GM21447 (cell line): Measurements from ENCODE around the gene HORMAD2.
"Not testable (repeated sequence)": the region's sequence is repeated elsewhere in the genome, so short reads cannot be mapped to it uniquely, and the experiment has no call there.

ENCODE experiments used
- ATAC-seq: cut with Tn5 transposase; IDR thresholded peaks from one replicate; pipeline ENCODE4 v1.9.1; 2021; ENCODE audit not compliant: unreplicated experiment

The HORMAD2 gene

DNA sequence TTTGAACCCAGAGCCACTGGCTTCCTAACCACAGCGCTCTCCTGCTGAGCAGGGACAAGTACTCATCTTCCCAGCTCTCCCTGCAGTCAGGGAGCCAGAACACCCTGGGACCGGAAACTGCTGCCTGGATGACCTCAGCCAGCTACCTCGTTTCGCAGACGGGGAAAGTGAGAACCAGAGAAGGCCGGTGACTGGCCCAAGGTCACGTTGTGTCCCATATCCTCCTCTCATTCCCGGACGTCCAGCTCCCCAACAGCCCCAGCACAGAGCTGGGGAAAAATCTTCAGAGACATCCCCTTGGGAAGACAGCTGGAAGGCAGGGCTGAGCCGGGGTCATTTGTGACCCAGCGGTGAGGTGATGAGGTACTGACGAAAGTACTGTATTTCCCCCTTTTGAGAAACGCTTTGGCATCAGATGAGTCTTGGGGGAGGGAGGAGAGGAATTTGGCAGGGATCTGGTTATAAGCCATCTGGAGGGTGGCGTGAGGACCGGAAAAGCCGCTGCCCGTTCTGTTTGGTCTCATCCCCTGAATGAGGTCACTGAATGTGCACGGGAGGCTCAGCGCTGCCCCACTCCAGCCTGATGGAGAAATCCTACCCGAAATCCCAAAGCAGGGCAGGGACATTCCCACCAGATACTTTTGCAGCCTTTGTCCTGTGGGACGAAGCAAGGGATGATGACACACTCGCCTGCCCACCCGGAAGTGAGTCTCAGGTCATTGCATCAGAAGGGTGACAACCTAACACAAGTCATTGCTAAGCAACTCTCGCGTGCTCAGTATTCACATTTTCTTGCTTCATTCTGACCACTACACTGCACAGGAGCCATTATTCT lies 125.2 kb downstream of the HORMAD2 start:
- ATAC-seq, result no peak

DNA sequence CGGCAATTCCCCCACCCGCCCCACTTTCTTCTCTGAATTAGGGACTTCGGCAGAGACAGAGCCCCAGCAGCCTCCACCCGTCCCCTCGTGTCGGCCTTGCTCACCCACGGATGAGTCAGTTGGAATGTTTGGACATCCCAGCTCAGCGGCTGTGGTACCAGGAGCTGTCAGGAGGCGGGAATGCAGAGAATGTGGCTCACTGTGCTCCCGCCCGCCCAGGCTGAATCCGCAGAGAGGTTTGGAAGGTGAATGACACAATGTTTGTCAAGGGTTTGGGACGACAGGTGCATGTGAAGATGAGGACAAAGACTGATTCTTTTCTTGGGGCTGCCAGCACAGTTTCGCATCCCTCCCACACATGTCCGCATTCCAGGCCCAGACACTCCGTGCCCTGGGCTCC lies 126.7 kb downstream of the HORMAD2 start:
- no peak for ATAC-seq

DNA sequence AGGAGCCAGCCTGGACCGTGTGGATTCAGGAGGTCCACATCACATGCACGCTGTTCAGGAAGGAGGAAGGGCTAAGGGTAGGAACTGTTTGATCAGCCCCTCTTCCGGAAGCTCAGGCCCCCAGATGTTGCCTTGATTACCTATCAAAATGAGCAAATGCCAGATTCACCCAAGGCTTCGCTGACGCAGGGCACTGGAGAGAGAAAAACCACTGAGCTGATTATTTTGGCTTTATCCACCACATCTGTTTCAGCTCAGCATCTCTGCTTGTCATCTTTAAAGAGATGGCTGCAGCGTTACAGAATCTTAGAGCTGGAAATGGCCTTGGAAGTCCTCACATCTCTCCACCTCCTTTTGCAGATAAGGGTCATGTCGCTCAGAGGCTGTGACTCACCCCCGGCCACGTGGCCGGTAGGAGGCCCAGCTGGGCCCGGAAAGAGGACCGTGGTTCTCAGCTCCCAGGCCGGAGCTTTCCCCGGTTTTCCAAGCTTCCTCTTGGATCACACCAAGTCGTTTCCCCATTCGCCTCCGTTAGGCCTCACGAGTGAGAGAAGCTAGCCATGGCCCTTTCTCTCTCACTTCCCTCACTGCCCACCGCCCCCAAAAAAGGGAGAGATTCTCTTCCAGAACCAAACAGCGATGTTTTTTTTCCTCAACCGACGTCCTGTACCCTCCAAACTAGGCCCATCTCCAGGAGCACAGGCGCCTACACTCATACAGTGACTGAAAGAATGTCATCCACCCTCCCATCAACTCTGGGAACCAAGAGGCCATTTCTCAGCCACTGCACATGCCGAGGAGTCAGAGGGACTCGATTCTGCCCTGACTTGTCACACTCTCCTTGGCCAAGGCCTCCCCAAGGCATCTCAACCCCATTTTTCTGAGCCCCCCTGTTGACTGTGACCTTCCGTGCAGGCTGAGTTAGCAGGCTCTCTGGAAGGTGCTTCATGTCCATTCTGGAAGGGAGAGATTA lies 128.7 kb downstream of the HORMAD2 start:
- ATAC-seq, result no peak

DNA sequence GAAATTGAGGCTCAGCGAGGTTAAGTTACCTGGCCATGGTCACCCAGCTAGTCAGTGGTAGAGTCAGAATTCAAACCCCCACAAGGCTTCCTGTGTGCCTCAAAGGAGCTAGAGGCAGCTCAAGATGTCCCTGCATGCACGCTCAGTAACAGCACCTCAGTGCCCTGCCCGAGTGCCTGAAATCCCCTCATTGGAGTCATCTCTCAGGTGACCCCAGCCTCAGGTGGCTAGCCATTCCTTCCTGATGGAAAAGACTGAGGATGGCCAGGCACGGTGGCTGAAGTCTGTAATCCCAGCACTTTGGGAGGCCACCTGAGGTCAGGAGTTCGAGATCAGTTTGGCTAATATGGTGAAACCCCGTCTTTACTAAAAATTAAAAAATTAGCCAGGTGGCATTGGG lies 129.4 kb downstream of the HORMAD2 start:
- no peak for ATAC-seq

DNA sequence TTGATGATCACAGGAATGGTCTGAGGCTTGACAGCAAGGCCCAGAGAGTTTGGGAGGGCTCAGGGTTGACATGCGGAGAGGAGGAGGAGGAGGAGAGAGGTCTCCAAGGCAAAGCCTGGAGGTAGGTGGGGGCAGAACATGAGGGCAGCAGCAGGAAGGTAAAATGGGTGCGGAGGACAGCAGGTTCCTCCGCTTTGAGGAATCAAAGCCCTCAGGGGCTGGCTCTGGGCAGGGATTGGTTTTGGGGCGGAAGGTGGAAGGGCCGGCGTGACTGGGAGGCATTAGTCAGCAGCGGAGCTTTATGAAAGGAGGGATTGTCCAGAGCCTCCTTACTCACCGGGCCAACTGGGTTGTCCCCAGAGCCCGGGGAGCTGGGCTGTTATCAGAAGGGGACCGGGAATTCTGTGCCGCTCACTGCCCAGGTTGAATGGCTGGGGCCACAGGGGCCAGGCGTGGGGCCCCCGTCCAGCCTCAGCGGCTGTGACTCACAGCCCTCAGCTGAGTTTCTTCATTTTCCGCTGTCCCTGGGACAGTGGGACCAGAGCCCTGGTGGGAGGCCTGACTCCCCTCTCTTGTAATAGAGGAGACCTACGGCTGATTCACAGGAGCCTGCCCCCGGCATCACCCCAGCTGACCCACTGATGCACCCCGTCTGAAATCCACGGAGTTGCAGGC lies 130.1 kb downstream of the HORMAD2 start:
- ATAC-seq, result no peak

DNA sequence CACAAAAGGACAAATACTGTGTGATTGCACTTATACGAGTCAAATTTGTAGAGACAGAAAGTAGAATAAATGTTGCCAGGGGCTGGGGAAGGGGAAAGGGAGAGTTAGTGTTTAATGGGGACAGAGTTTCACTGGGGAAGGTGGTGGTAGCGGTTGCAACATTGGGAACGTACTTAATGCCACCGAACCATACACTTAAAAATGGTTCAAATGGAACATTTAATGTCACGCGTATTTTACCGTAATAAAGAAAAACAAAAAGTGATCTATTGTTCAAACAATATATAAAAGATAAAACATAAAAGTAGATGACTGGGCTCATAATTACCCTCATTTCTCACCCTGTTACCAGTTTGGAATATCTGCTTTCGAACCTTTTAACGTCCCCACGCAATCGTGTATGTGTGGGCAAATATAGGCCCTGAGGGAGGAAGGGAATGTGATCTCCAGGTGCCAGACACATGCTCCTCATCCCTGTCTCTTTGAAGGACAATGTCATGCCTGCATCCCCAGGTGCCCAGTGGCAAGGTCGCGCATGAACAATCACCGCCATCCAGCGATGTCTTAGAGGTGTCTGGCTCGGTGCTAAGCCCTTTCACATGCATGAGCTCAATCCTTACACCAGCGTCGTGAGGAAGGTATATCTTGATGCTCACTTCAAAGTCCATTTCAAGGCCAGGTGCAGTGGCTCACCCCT lies 131.0 kb downstream of the HORMAD2 start:
- ATAC-seq, result no peak

DNA sequence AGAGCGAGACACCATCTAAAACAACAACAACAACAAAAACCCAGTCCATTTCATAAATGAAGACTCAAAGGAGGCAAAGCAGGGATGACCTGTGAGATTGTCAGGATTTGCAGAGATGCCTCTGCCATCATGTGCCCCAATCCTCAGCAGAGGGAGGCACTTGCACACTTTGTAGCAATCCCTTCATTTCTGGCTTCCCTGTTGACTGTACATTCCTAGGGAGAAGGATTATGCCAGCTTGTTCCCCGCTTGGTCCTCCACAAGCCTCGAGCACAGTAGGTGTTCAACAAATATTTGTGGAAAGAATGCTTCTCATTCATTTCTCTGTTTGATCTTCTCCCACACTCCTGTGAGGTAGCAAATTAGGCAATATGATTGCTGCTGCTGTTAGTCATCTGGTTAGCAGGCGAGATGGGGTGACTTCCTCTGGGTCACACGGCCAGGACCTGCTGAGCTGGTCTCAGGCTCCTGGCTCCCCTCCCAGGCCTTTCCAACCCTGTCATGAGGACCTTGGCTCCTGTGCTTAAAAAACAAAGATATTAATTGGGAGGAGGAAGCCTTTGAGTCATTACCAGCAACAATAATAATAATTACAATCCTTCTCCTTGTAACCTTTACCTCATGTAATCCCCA lies 132.2 kb downstream of the HORMAD2 start:
- no peak for ATAC-seq

DNA sequence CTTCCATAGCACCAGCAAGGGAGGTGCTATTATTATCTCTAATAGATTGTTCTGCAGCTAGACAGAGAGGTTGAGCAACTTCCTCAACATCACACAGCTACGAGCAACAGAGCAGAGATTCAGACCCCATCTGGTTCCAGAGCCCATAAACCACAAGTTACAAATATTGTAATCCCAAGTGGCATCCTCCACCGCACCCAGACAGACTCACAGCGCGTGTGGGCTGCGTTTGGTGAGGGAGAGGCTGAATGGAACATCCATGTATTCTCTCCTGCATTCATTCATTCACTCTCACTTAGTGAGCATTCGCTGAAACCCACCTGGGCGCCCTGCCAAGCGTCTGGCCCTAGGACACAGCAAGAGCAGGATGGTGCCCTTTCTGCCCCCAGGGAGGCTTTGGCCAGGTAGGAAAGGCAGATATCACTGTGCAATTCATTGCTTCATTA lies 132.8 kb downstream of the HORMAD2 start:
- no peak for ATAC-seq

DNA sequence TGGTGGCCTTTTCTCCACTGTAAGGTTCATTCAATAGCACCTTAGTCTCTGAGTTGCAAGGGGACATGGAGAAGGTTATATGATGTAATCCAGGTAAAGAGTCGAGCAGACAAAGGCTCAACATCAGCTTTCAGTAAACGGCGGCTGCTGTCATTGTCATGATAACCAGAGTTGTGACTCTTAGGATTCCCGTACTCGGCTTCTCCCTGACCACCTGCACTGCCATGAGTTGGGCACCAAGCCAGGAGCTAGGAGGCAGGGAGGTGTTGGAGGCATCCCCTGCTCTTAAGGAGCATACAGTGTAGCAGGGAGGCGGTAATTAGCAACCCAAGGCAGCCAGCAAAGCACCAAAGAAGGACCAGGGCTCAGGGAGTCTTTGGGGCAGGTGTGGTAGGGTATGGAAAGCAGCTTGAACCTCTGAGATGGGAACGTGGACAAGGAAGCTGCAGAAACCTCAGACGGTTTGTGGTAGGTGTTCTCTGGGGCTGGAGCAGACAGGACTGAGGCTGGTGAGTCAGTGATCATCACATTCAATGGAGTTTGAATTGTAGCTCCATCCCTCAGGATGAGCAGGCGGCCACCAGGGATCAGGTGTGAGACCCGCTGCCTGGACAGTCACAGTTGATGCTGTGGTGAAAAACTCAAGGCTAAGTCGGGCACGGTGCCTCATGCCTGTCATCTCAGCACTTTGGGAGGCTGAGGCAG lies 134.6 kb downstream of the HORMAD2 start:
- no peak for ATAC-seq

DNA sequence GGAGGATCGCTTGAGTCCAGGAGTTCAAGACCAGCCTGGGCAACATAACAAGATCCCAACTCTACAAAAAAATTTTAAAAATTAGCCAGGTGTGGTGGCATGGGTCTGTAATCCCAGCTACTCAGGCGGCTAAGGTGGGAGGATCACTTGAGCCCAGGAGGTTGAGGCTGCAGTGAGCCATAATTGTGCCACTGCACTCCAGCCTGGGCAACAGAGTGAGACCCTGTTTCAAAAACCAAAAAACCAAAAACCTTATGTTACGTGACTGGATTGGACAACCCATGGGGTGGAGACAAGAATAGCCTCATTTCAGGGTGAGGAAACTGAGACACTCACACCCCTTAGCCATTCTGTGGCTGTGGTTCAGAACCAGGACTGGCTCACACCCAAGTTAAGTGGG lies 136.0 kb downstream of the HORMAD2 start:
- not testable (repeated sequence) for ATAC-seq

DNA sequence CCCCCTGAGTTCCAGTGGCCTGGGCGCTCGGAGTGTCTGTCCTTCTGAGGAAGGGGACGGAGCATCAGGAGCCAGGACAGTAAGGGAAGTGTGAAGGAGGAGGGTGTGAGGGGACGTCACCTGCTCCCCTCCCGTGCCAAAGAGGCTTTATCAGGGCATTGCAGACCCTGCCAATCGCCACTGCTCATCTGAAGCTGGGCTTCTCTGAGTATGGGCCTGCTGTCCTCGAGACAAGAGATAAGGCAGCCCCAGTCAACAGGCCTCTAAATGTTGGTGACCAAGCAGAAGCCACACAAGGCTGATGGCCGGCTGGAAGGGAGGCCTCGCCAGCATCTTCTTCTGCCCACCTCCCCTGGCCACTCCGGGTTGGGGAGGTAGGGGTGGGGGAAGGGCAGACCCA lies 136.4 kb downstream of the HORMAD2 start:
- ATAC-seq, result no peak

DNA sequence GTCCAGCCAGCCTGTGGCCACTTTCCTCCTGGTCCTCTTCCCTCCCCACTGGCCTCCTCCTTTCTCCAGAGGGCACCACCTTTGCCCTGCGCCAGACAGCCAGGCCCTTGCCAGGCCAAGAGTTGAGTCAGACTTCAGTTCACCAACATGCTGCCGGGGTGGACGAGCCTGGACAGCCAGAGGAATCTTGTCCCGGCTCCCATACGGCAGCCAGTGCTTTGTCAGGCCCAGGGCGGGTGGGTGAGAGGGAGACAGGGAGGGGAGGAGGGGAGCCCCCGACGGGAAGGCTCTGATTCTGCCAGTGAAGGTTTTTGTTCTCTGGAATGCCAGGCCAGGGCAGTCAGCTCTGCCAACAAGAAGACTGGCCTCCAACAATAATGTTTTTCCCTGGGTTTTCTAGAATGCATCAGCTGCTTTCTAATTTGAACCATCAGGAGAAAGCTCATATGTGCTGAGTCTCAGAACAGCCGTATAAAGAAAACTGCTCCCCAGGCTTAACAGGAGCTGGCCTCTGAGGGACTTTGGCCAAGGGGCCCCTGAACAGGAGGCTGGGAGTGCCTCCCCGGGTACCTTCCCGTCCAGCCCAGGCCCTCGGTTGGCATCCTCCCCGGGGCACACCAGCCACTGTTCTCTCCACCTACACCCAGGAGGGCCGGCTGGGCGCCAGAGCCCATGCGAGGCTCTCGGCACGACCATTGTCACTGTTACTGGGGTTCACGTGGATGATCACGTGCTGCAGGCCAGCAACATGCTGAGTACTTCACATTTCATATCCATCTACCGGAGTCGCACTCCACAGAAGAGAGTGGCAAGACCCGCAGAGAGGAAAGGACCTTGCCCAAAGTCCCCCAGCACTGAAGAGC lies 137.7 kb downstream of the HORMAD2 start:
- ATAC-seq, result no peak

DNA sequence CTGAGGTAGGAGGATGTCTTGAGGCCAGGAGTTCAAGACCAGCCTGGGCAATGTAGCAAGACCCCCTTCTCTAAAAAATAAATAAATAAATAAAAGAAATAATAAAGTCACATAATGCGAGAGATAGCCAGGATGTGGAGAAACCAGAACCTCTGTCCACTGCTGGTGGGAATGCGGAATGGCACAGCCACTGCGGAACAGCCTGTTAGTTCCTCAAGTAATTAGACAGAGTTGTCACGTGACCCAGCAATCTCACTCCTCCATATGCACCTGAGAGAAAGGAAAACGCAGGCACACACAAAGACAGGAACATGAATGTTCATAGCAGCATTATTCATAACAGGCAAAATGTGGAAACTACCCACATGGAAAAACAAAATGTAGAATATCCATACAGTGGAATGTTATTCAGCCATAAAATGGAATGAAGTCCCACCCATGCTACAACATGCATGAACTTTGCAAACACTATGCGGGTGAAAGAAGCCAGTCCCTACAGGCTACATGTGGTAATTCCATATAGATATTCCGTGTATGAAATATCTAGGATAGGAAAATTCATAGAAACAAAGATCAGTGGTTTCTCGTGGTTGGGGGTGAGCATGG lies 138.9 kb downstream of the HORMAD2 start:
- no peak for ATAC-seq

DNA sequence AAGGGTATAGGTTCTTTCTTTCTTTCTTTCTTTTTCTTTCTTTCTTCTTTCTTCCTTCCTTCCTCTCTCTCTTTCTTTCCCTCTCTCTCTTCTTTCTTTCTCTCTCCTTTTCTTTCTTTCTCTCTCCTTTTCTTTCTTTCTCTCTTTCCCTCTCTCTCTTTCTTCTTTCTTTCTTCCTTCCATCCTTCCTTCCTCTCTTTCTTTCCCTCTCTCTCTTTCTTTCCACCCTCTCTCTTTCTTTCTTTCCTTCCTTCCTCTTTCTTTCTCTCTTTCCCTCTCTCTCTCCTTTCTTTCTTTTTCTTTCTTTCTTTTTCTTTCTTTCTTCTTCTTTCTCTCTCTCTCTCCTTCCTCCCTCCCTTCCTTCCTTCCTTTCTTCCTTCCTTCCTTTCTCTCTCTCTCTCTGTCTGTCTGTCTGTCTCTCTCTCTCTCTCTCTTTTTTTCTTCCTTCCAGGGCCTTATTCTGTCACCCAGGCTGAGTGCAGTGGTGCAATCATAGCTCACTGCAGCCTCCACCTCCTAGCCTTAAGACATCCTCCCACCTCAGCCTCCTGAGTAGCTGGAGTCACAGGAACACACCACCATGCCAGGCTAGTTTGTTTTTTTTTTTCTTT lies 139.5 kb downstream of the HORMAD2 start:
- no peak for ATAC-seq

DNA sequence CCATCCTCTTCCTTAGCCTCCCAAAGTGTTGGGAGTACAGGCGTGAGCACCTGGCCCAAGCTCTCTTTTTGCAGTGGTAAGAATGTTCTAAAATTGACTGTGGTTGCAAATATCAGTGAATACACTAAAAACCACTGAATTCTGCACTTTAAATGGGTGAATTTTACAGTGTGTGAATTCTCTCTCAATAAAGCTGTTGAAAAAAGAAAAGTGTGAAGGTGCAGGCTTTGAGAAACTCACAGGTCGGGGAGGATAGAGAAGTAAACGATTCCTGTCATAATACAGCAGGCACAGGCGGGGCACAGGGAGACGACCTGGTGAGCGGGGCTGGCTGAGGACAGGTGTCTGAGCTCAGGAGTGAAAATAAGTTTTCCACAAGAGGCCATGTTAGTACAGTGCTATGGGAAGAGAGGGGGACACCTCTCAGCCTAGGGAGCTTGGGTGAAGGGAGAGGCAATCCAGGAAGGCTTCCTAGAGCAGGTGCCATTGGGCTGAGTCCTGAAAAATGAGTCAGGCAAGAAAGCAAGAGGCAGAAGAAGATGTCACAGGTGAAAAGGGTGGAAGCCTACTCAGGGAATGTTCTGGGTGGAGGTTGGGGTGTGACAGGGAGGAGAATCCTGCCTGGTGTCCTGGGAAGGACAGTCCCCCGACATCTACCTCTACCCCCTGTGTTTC lies 140.2 kb downstream of the HORMAD2 start:
- ATAC-seq, result no peak

DNA sequence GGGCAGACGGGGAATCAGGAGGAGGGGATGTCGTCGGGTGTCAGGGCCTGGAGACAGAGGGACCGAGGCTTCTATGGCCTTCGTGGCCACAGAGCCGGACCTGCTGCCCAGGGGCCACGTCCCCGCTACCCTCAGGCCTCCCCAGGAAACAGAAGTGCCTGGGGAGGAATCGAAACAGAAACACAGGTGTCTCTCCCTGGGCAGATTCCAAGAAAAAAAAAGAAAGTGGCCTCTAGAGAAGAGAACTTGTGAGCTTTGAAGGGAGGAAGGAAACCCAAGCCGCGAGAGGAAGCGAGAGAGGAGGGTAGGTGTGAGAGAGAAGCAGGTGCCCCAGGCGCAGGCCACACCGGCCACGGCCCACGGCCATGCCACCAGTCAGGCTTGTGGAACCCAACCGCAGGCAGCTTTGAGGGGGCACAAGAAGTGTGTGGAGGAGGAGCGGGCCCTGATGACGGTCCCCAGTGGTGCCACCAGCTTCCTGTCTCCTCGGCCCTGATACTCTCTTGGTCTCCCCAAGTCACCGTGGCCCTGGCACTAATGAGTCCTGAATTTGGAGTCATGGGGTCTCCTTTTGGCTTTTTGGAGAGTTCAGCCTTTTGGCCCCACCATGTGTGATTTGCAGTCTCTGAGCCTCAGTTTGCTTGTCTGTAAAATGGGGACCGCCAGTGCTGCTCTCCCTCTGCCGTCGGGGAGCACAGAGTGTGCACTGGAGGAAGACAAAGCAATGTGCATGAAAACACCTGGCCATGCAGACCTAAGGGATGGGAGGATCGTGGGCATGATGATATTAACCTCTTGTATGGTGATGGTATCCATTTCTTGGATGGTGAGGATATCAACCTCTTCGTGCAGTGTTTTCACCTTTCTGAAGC lies 141.1 kb downstream of the HORMAD2 start:
- no peak for ATAC-seq
